HG03196 (cell line): ENCODE results near the gene CCDC159.
A peak's percentile ranks its signal among the peaks of the same experiment; 100 is the strongest.
"Not testable (repeated sequence)": the region's sequence is repeated elsewhere in the genome, so short reads cannot be mapped to it uniquely, and the experiment has no call there.

Experiments
- ATAC-seq: cut with Tn5 transposase; IDR thresholded peaks from one replicate; pipeline ENCODE4 v1.9.1; 2021; ENCODE audit not compliant: unreplicated experiment

The CCDC159 gene

DNA sequence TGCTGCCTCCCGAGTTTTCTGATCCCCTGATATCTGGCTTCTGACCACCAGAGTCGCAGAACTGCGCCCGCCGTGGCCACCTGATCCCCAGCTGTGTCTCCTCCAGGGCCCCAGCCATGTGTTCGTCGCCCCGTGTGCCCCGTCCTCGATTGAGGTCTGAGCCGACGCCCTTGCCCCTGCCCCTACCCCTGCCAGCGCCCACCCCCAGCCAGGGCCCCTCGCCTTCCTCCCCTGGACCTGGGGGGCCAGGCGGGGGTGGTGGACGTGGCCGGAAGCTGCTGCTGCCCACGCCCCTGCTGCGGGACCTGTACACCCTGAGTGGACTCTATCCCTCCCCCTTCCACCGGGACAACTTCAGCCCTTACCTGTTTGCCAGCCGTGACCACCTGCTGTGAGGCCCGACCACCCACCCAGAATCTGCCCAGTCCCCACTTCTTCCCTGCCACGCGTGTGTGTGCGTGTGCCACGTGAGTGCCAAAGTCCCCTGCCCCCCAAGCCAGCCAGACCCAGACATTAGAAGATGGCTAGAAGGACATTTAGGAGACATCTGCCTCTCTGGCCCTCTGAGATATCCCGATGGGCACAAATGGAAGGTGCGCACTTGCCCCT is 18.1 kb downstream of the CCDC159 start:
- ATAC-seq = no peak

DNA sequence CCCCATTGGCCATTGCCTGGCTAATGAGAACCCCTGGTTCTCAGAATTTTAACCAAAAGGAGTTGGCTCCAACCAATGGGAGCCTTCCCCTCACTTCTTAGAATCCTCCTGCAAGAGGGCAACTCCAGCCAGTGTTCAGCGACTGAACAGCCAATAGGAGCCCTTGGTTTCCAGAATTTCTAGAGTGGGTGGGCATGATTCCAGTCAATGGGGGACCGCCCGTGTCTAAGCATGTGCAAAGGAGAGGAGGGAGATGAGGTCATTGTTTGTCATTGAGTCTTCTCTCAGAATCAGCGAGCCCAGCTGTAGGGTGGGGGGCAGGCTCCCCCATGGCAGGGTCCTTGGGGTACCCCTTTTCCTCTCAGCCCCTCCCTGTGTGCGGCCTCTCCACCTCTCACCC is 18.6 kb downstream of the CCDC159 start:
- no peak for ATAC-seq

DNA sequence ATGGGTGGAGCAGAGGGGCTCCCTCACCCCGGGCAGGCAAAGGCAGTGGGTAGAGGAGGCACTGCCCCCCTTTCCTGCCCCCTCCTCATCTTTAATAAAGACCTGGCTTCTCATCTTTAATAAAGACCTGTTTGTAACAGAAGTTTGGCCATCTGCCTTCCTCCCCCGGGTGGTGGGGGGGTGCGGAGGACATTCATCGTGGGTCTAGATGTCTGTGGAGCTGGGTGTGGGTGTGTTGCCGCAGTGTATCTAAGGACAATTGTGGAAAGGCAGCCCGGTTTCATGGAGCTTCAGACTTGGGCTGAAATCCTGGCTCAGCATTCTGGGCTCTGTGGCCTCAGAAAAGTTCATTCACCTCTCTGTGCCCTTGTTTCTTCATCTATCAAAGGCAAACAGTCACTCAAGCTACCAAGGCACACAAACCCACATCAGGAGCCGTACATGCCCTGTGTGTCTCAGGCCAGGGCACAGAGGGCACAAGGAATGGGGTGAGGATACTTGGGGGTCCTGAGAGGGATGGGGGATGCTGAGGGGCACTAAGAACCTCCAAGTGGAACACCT is 19.3 kb downstream of the CCDC159 start:
- ATAC-seq = no peak

DNA sequence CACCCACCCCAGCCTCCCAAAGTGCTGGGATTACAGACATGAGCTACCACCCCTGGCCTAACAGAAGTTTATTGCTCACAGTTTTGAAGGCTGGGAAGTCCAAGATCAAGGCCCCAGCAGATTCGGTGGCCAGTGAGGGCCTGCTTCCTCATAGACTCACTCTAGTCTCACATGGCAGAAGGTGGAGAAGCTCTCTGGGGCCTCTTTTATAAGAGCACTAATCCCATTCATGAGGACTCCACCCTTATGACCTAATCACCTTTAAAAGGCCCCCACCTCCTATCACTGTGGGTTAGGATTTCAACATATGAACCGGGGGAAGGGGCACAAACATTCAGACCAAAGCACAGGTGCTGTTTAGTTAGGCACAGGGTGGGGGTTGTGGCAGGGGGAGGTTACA is 21.2 kb downstream of the CCDC159 start:
- no peak for ATAC-seq

DNA sequence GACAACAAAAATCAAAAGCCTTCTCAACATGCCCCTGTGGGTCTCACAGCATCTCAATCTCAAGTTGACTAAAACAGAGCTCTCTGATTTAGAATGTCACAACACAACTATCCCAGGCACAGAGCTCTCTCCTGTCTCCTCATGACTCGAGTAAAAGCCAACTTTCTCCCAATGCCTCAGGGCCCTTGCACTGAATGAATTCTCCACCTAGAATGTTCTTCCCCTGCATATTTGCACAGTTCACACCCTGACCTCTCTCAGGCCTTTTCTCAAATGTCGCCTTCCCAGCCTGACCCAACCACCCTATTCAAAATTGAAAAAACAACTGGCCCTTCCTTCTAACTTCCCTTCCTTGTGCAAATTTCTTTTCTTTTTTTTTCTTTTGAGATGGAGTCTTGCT is 24.4 kb downstream of the CCDC159 start:
- no peak for ATAC-seq

DNA sequence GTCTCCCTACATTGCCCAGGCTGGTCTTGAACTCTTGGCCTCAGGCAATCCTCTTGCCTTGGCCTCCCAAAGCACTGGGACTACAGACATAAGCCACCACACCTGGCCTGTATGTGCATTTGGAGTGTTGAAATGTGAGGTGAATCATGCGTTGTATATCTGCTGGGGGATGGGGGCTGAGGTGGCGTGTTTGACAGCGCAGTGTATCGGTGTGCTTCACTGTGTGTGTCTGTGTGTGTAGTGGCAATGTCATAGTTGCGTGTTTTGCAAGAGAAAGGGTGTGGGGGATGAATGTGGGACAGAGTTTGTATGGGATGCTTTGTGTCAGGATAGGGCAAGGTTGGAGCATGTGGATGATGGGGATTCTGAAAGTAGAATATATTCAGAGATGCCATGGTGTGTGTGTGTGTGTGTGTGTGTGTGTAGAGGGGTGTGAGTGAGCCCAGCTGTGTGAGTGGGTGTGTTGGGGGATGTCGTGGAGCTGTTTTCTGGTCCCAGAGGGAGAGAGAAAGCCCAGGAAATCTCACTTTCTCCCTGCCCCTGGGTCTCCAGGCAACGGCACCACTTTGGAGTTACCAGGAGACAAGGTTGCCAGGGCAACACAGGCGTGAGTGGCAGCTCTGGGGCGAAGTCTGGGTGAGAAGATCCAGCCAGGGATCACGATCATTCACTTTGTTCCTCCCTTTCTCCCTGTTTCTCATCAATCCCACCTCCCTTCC is 27.0 kb downstream of the CCDC159 start:
- ATAC-seq = no peak

DNA sequence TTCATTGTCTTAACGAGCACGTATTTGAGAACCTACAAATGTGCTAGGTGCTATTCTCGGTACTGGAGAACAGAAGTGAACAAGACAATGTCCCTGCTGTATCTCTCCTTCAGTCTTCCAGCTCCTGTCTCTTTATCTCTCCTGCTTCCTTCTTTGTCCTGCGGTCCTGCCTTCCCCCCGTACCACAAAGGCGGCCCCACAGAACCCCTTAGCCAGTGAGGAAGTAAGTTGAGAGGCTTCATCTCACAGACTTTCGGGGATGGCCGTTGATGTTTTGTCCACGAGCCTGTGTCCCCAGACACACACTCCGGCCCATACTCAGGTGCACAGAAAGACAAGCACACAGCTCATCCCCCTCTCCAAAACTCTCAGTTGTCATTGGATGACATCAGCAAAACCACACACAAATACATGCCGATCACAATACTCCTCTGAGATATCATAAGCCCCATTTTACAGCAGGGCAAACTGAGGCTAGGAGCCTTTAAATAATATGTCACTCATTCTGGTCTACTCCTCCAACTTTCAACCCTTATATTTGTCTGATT is 27.6 kb downstream of the CCDC159 start:
- ATAC-seq = no peak

DNA sequence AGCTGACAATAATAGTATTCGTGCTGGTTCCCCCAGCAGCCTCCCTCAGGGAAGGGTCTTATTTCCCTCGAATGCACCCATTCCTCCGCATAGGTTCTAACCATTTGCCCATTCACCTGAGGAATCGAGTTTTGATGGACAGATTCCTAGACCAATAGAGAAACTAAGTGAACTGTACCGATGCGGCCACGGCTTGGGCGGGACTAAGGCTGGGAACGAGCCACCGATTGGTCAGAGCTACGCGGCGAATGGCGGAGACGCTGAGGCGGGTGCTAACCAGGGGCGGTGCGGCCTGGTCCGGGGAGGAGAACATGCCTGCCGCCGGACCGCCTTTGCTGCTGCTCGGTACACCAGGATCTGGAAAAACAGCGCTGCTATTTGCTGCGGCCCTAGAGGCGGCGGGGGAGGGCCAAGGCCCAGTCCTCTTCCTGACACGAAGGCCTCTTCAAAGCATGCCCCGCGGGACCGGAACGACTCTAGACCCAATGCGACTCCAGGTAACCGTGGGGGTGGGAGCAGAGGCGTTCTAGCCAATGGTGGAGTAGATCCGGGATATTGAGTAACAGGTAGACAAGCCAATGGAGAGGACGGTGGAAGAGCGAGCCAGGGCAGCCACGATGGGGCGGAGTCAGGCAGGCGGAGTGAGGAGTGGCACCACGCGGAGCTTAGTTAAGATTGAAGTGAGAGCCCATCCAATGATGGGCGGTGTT is 28.3 kb downstream of the CCDC159 start, which contains the start of gene SWSAP1:
Gene SWSAP1, plus strand, starts transcription at position 234 of the 710 bp plus-strand sequence. Its CDS starts 15 bp downstream, at position 249.
- peak; percentile 87 for ATAC-seq

DNA sequence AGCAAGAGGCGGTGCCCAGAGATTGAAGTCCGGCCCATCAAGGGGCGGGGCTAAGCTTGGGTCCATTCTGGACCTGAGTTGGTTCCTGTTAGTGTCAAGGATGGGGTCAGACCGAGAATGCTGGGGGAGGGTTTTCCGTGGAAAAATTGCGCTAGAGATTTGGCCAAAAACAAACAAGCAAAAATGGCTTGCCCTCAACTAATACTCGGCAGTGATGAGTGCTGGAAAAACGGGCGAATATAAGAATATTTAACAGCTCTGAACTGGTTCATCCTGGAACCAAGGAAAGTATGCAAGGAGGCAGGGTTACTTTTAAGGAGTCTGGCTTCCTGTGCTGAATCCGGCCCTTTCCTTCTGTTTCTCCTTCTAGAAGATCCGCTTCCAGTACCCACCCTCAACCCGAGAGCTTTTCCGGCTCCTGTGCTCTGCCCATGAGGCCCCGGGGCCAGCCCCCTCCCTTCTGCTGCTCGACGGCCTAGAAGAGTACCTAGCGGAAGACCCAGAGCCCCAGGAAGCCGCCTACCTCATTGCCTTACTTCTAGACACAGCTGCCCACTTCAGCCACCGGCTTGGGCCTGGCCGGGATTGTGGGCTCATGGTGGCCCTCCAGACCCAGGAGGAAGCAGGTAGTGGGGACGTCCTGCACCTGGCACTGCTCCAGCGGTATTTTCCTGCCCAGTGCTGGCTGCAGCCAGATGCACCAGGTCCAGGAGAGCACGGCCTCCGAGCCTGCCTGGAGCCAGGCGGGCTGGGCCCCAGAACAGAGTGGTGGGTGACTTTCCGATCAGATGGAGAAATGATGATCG is 29.0 kb downstream of the CCDC159 start:
- ATAC-seq = peak; percentile 26

DNA sequence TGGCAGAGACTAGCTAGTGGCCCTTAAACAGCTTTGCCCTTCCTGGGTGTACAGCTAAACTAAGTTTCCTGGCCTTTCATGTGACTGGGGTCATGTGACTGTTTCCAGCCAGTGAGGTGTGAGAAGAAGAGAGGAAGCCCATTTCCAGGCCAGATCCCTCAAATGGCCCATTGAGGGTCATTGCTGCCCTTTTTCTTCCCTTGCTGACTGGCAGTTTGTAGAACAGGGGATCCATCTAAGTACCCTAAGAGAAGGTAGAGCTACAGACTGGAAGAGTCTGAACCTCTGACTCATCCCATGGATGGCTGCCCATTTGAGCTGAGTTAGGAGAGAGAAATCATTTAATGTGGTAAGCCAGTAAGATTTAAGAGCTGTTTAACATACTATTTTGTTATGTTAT is 30.9 kb downstream of the CCDC159 start:
- ATAC-seq = no peak

DNA sequence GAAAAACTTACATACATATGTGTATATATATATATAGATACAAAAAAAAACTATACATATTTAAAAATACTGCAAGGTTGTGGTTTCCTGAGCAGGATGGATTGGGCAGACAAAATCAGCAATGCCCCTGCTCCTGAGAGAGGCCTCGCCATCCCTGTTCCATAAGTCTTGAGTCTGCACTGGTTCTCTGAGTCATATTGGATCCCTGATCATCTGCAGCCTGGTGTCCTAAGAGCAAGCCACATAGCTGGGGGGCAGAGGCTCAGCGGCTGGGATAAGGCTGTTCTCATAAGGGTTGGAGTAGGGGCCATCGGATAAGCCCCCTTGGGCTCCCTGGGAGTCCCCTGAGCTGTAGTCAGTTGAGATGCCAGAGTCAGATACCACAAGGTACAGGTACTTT is 31.4 kb downstream of the CCDC159 start:
- ATAC-seq = no peak

DNA sequence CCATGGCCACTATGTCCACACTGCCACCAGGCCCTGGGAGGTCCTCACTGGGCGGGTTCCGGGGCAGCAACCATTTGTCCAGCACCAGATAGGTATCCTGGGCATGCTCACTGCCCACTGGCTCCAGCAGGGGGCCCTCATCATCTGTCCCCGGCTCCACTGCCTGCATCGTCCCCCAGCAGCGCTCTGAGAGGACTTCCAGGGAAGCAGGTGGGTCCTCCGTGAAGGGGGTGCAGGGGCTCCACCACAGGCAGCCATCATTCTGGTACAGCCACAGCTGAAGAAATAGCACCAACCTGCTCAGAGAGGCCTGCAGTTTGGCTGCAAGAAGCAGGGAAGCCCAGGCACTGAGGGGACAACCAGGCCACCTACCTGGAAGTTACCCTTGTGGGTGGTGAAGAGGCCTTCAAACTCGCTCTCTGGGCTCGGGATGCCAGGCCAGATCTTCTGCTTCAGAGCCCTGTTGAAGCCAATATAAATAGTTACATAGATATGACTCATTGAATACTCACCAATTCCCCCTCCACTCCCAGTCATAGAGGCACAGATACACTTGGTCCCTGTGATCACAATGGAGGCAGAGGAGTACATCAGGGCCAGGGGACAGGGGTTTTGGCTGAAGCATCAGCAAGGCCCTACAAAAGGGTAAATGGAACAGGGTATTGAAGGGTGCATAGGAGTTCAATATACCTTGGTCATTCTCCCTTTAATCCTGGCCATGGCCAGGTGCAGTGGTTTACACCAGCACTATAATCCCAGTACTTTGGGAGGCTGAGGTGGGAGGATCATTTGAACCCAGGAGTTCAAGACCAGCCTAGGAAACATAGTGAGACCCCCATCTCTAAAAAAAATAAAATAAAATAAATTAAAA is 32.2 kb downstream of the CCDC159 start:
- ATAC-seq = no peak

DNA sequence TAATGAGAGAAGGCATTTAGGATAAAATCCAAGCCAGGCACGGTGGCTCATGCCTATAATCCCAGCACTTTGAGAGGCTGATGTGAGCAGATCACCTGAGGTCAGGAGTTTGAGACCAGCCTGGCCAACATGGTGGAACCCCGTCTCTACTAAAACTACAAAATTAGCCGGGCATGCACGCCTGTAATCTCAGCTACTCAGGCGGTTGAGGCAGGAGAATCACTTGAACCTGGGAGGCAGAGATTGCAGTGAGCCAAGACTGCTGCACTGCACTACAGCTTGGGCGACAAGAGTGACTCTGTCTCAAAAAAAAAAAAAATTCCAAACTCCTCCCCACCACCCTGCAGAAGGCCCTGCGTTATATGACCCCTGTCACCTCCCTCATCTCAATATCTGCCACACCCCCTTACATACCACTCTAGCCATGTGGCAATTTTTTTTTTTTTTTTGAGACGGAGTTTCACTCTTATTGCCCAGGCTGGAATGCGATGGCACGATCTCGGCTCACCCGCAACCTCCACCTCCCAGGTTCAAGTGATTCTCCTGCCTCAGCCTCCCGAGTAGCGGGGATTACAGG is 33.0 kb downstream of the CCDC159 start:
- not testable (repeated sequence) for ATAC-seq

DNA sequence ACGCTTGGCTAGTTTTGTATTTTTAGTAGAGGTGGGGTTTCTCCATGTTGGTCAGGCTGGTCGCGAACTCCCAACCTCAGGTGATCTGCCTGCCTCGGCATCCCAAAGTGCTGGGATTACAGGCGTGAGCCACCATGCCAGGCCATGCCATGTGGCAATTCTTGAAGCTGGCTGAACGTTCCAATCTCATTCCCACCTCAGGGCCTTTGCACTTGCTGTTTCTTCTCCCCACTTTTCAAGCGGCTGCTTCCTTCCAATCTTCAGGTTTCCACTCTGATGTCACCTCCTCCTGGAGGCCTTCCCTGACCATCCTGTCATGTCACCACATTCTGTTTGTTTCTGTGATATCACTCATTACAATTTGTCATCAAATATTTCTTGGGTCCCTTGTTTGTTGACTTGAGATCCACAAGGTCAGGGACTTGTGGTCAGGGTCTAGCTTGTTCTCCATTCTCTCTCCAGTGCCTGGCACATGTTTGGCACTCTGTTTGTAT is 33.6 kb downstream of the CCDC159 start:
- ATAC-seq = no peak

DNA sequence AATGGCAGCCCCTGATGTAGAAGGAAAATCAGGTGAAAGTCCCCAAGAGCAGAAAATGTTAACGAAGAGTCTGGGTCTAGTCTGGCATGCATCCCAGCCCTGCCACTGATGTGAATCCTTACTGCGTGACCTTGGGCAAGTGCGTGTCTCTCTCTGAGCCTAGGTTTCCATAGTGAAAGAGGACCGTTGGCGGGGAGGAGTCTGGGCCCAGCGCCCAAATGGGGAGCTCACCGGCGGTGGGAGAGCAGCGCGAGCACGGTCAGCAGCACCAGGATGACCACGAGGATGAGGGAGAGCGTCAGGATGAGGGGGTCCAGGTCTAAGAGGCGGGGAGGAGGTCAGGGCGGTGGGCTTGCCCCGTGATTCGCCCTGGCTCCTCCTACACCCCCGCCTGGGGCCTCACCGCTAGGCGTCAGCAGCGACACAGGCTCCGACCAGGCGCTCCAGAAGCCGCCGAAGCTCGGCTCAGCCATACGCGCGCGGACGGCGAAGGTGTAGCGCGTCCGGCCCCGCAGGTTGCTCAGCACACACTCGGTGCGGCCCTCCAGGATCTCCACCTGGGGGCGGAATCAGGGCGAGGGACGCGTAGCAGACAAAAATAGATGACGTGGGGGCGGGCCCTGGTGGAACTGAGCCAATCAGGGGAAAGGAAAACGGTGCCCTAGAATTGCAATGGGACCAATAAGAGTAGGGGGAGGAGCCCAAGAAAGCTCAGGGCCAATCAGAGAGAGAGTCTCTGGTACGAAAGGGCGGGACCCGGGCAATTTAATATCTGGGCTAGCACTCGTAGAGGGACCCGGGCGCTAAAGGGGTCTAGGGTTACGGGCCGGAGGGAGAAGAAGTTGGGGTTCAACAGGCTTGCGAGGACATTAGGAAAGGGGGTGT is 34.6 kb downstream of the CCDC159 start:
- ATAC-seq = peak; percentile 65

DNA sequence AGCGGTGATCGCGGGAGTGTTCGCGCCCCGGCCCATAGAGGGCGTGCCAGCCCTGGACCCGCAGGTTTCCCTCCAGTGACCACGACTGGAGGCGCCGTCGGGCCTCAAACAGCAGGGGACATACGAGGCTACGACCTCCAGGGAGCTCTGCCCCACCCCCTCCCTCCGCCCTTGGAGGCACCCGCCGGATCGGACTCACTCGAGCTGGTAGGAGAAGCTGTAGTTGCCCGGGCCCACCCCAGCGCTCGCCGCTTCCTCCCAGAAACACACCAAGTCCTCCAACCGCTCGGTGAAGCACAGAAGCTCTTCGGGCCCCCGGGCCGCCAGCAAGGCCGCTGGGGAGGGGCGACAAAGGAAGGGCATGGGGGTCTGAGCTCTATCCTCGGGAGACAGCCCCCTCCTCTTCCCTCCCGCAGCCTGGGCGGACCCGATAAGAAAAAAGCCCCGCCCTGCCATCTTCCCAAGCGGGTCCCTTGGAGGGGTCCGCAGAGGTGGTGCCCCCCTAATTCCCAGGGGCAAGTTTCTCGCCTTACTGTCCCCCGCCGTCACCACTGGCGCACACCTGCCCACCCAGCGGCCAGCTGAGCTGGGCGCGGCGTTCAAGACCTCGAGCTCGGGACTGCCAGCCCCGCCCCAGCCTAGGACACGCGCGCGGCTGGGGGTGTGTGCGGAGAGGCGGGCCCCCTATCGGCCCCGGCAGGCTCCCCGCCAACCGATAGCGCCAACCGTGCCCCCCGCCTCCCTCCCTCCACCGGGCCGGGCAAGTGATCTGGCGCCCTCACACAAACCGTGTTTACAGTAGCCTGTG is 36.8 kb downstream of the CCDC159 start:
- ATAC-seq = no peak

DNA sequence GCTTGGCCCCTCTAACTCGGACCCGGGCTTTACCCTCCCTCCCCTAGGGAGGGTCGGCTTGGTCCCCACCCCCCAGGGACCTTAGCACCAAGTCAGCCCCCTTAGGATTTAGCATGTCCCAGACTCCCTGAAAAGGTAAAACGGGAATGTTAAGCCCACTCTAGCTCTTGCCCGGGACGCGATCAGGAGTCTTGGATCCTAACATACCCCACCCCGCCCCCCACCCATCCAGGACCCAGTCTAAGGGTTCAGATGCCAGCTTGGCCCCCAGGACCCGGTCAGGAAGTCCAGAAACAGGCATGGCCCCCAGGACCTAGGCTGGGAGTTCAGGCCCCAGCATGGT is 37.4 kb downstream of the CCDC159 start:
- no peak for ATAC-seq

DNA sequence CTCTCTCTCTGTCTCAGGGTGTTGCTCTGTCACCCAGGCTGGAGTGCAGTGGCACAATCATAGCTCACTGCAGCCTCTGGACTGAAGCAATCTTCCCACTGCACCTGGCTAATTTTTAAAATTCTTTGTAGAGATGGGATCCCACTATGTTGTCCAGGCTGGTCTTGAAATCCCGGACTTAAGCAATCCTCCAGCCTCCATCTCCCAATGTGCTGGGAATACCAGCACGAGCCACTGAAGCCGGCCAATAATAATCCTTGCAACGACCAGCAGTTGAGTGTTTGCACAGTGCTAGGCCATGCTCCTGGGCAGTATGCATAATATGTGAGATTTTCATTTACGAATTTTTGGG is 38.4 kb downstream of the CCDC159 start:
- no peak for ATAC-seq
